ENCODE measurements around the gene LRP1B. TPM values are rescaled to one million over a fixed set of nuclear protein-coding genes. Genes with fewer than 3 reads are reported as not detected.
"Not testable (repeated sequence)": the region's sequence is repeated elsewhere in the genome, so short reads cannot be mapped to it uniquely, and the experiment has no call there.

The LRP1B gene
- total and polyA plus RNA-seq, 2 donors (not counting 1 experiment from before 2014, with no cell fraction given): not detected

DNA sequence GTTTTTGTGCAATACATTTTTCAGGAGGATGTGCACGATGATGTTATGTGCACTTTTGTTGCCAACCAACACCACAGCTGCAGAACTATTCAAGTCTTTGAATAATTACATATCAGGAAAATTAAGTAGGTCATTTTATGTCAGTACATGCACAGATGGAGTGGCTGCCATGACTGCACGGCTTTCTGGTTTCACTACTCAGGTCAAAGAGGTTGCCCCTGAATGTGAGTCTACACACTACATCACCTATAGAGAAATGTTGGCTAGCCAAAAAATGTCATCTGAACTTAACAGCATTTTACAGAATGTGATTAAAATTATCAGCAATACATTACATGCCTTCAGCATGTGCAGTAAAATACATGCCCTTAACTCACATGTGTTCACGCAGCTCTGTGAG lies 1713.3 kb downstream of the LRP1B start:
- Histone ChIP-seq H2AFZ (ENCODE audit: insufficient read depth, low read depth, low read length, poor library complexity, severe bottlenecking) (no peak overlapping the region), H4K20me1 (ENCODE audit: control insufficient read depth, insufficient read depth, low read length, poor library complexity, severe bottlenecking) (no peaks in the 10 kb centered on the region), H3K9ac (ENCODE audit: low read length) (no peak overlapping the region), H3K27me3 (replicated peaks in 1 of 4; ENCODE audit: control extremely low read depth in 1 of 4, control insufficient read depth in 3 of 4, insufficient read depth in 4 of 4, low read length in 3 of 4) (no peaks in the 10 kb centered on the region), H3K9me3 (ENCODE audit: control extremely low read depth in 1 of 3, control insufficient read depth in 2 of 3, insufficient read depth in 1 of 3, low read length in 2 of 3) (peaks cover 0 to 11% (median 4%) of the 10 kb centered on the region in 3 donors), H3K4me3 (ENCODE audit: control extremely low read depth in 1 of 5, extremely low read depth in 1 of 5, insufficient read depth in 1 of 5, low read depth in 2 of 5, low read length in 4 of 5) (no peak overlapping the region), H3K27ac (ENCODE audit: low read length in 2 of 2) (no peak overlapping the region), H3K4me2 (replicated peaks; ENCODE audit: low read depth, low read length, poor library complexity, severe bottlenecking) (no peak overlapping the region), H3K79me2 (ENCODE audit: control insufficient read depth, insufficient read depth, low read length) (no peaks in the 10 kb centered on the region), H3K36me3 (replicated peaks in 1 of 2; ENCODE audit: control extremely low read depth in 1 of 2, control insufficient read depth in 1 of 2, extremely low read depth in 1 of 2, insufficient read depth in 2 of 2, low read length in 1 of 2) (no peaks in the 10 kb centered on the region), H3K4me1 (ENCODE audit: control insufficient read depth in 2 of 2, insufficient read depth in 2 of 2, low read length in 2 of 2) (no peaks in the 10 kb centered on the region)
- ATAC-seq (ENCODE audit: low read depth) (no peak), DNase-seq (no peak)
- Mint-ChIP-seq H3K4me3 (no peak overlapping the region), H3K9me3 (ENCODE audit: insufficient read depth) (peaks cover 15% of the 10 kb centered on the region), H3K27me3 (no peaks in the 10 kb centered on the region), H3K27ac (no peak overlapping the region), H3K4me1 (no peaks in the 10 kb centered on the region)
- CTCF ChIA-PET: no interaction called here
- intact Hi-C loops (cut with micrococcal nuclease): no loop called here
- TF ChIP-seq EZH2 (IDR thresholded peaks at IDR 0.05; ENCODE audit: borderline replicate concordance, insufficient read depth, low read depth, low read length, poor library complexity, severe bottlenecking): no peak
- TF ChIP-seq, protein P1, sequence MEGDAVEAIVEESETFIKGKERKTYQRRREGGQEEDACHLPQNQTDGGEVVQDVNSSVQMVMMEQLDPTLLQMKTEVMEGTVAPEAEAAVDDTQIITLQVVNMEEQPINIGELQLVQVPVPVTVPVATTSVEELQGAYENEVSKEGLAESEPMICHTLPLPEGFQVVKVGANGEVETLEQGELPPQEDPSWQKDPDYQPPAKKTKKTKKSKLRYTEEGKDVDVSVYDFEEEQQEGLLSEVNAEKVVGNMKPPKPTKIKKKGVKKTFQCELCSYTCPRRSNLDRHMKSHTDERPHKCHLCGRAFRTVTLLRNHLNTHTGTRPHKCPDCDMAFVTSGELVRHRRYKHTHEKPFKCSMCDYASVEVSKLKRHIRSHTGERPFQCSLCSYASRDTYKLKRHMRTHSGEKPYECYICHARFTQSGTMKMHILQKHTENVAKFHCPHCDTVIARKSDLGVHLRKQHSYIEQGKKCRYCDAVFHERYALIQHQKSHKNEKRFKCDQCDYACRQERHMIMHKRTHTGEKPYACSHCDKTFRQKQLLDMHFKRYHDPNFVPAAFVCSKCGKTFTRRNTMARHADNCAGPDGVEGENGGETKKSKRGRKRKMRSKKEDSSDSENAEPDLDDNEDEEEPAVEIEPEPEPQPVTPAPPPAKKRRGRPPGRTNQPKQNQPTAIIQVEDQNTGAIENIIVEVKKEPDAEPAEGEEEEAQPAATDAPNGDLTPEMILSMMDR (IDR thresholded peaks at IDR 0.05): no peak
- no CpG with 5 or more reads among the region's 3 CpGs for WGBS (ENCODE audit: insufficient coverage)
- POLR2A ChIA-PET: no interaction called here

DNA sequence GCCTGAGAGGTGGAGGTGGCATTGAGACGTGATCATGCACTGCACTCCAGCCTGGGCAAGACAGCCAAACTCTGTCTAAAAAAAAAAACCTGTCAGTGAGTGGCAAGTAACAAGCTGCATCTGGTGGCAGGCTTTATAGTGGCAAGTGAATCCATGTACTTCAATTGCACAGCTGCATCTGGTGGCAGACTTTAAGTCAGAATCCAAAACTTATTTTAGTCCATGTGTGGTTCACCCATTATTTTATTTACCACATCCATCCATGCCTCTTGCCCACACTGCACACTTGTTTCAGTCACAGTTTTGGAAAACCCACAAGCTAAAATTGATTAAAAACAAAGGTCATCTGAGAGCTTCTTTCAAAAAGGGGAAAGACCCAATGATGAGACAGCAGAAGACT lies 1714.2 kb downstream of the LRP1B start:
- intact Hi-C loops (cut with micrococcal nuclease): no loop called here
- no peaks in the 10 kb centered on the region for H3K4me1 Mint-ChIP-seq
- H3K27me3 ChIP-seq (replicated peaks in 1 of 4; ENCODE audit: control extremely low read depth in 1 of 4, control insufficient read depth in 3 of 4, insufficient read depth in 4 of 4, low read length in 3 of 4): no peaks in the 10 kb centered on the region
- H4K20me1 ChIP-seq (ENCODE audit: control insufficient read depth, insufficient read depth, low read length, poor library complexity, severe bottlenecking): no peaks in the 10 kb centered on the region
- DNase-seq: no peak
- H3K4me3 Mint-ChIP-seq: no peak overlapping the region
- H3K27ac Mint-ChIP-seq: no peak overlapping the region
- no peak overlapping the region for H3K9ac ChIP-seq (ENCODE audit: low read length)
- H3K36me3 ChIP-seq (replicated peaks in 1 of 2; ENCODE audit: control extremely low read depth in 1 of 2, control insufficient read depth in 1 of 2, extremely low read depth in 1 of 2, insufficient read depth in 2 of 2, low read length in 1 of 2): no peaks in the 10 kb centered on the region
- H3K9me3 Mint-ChIP-seq (ENCODE audit: insufficient read depth): peaks cover 15% of the 10 kb centered on the region
- TF ChIP-seq EZH2 (IDR thresholded peaks at IDR 0.05; ENCODE audit: borderline replicate concordance, insufficient read depth, low read depth, low read length, poor library complexity, severe bottlenecking): no peak
- TF ChIP-seq, protein P1 (IDR thresholded peaks at IDR 0.05): no peak
- H3K9me3 ChIP-seq (ENCODE audit: control extremely low read depth in 1 of 3, control insufficient read depth in 2 of 3, insufficient read depth in 1 of 3, low read length in 2 of 3): peaks cover 0 to 11% (median 4%) of the 10 kb centered on the region in 3 donors
- 86% methylated on average over 1 of the region's 1 CpG for WGBS (ENCODE audit: insufficient coverage)
- CTCF ChIA-PET: no interaction called here
- H3K4me3 ChIP-seq (ENCODE audit: control extremely low read depth in 1 of 5, extremely low read depth in 1 of 5, insufficient read depth in 1 of 5, low read depth in 2 of 5, low read length in 4 of 5): no peak overlapping the region
- ATAC-seq (ENCODE audit: low read depth): no peak
- no peaks in the 10 kb centered on the region for H3K4me1 ChIP-seq (ENCODE audit: control insufficient read depth in 2 of 2, insufficient read depth in 2 of 2, low read length in 2 of 2)
- no peak overlapping the region for H3K27ac ChIP-seq (ENCODE audit: low read length in 2 of 2)
- H2AFZ ChIP-seq (ENCODE audit: insufficient read depth, low read depth, low read length, poor library complexity, severe bottlenecking): no peak overlapping the region
- no peaks in the 10 kb centered on the region for H3K79me2 ChIP-seq (ENCODE audit: control insufficient read depth, insufficient read depth, low read length)
- POLR2A ChIA-PET: no interaction called here
- no peaks in the 10 kb centered on the region for H3K27me3 Mint-ChIP-seq
- no peak overlapping the region for H3K4me2 ChIP-seq (replicated peaks; ENCODE audit: low read depth, low read length, poor library complexity, severe bottlenecking)

DNA sequence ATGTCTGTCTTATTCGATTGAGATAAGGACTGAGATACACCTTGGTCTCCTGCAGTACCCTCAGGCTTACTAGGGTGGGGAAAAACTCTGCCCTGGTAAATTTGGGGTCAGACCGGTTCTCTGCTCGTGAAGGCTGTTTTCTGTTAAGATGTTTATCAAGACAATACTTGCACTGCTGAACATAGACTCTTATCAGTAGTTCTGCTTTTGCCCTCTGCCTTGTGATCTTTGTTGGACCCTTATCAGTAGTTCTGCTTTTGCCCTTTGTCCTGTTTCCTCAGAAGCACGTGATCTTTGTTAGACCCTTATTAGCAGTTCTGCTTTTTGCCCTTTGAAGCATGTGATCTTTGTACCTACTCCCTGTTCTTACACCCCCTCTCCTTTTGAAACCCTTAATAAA lies 1715.8 kb downstream of the LRP1B start:
- H3K4me2 ChIP-seq (replicated peaks; ENCODE audit: low read depth, low read length, poor library complexity, severe bottlenecking); H3K4me3 ChIP-seq (ENCODE audit: control extremely low read depth in 1 of 5, extremely low read depth in 1 of 5, insufficient read depth in 1 of 5, low read depth in 2 of 5, low read length in 4 of 5); H4K20me1 ChIP-seq (ENCODE audit: control insufficient read depth, insufficient read depth, low read length, poor library complexity, severe bottlenecking); CTCF ChIA-PET; ATAC-seq (ENCODE audit: low read depth); H2AFZ ChIP-seq (ENCODE audit: insufficient read depth, low read depth, low read length, poor library complexity, severe bottlenecking); H3K27ac ChIP-seq (ENCODE audit: low read length in 2 of 2); intact Hi-C loops (cut with micrococcal nuclease); H3K27ac Mint-ChIP-seq; H3K4me1 Mint-ChIP-seq; H3K36me3 ChIP-seq (replicated peaks in 1 of 2; ENCODE audit: control extremely low read depth in 1 of 2, control insufficient read depth in 1 of 2, extremely low read depth in 1 of 2, insufficient read depth in 2 of 2, low read length in 1 of 2); POLR2A ChIA-PET; H3K79me2 ChIP-seq (ENCODE audit: control insufficient read depth, insufficient read depth, low read length); H3K4me1 ChIP-seq (ENCODE audit: control insufficient read depth in 2 of 2, insufficient read depth in 2 of 2, low read length in 2 of 2); DNase-seq; H3K9ac ChIP-seq (ENCODE audit: low read length); H3K4me3 Mint-ChIP-seq; H3K27me3 ChIP-seq (replicated peaks in 1 of 4; ENCODE audit: control extremely low read depth in 1 of 4, control insufficient read depth in 3 of 4, insufficient read depth in 4 of 4, low read length in 3 of 4); H3K9me3 ChIP-seq (ENCODE audit: control extremely low read depth in 1 of 3, control insufficient read depth in 2 of 3, insufficient read depth in 1 of 3, low read length in 2 of 3); H3K27me3 Mint-ChIP-seq: not testable (repeated sequence)
- WGBS (ENCODE audit: insufficient coverage): 50% methylated on average over 2 of the region's 4 CpGs
- peaks cover 15% of the 10 kb centered on the region for H3K9me3 Mint-ChIP-seq (ENCODE audit: insufficient read depth)
